Measurements from ENCODE around the gene GIPC3. TPM values are rescaled to one million over a fixed set of nuclear protein-coding genes. Genes with fewer than 3 reads are reported as not detected.

Gene GIPC3
- total RNA-seq, 2 experiments from 2014 or later = 1.1 TPM

- POLR2A ChIA-PET = interaction anchor here (0.6 to 1.2 kb wide), 9 partner anchors 14 to 158 kb away, joined by 3 to 6 read pairs (median 4); partner anchors contain the start of genes MFSD12 and MRPL54
- H3K4me3 ChIP-seq (ENCODE audit: low read length) = peak overlapping the region; percentile 49
- H3K27me3 ChIP-seq (ENCODE audit: control insufficient read depth in 1 of 2, insufficient read depth in 2 of 2, low read length in 2 of 2) = peaks cover 0 to 3% of the 10 kb centered on the region in 2 experiments
- peak; percentile 64 for ATAC-seq (ENCODE audit: poor library complexity)
- Mint-ChIP-seq H3K27me3 (no peaks in the 10 kb centered on the region), H3K4me3 (no peak overlapping the region), H3K4me1 (ENCODE audit: low read depth) (peaks cover 14% of the 10 kb centered on the region), H3K9me3 (no peaks in the 10 kb centered on the region), H3K36me3 (ENCODE audit: low read depth) (no peaks in the 10 kb centered on the region), H3K27ac (no peak overlapping the region)
- CTCF ChIA-PET = no interaction called here
- no peak for TF ChIP-seq CTCF (IDR thresholded peaks at IDR 0.05)
- H3K36me3 ChIP-seq (ENCODE audit: insufficient read depth, low read length) = no peaks in the 10 kb centered on the region
- DNase-seq = peak in 7 of 14 experiments; percentile 13 to 48 (median 36)
- peaks cover 40% of the 10 kb centered on the region for H3K4me1 ChIP-seq (ENCODE audit: insufficient read depth, low read length)
- H3K9me3 ChIP-seq (ENCODE audit: control insufficient read depth in 1 of 2, insufficient read depth in 1 of 2, low read length in 2 of 2) = peaks cover 0 to 23% of the 10 kb centered on the region in 2 experiments
- no peak overlapping the region for H3K27ac ChIP-seq (ENCODE audit: low read depth in 1 of 2, low read length in 2 of 2)
- intact Hi-C loops (cut with DNase I, micrococcal nuclease) = no loop called here
Observed at GRCh38 chr19:3604987-3605343, 19.7 kb downstream of the GIPC3 start.

- H3K27me3 Mint-ChIP-seq = no peaks in the 10 kb centered on the region
- intact Hi-C loops (cut with DNase I, micrococcal nuclease) = no loop called here
- CTCF ChIA-PET = no interaction called here
- Histone ChIP-seq H3K27ac (ENCODE audit: low read depth in 1 of 2, low read length in 2 of 2) (no peak overlapping the region), H3K9me3 (ENCODE audit: control insufficient read depth in 1 of 2, insufficient read depth in 1 of 2, low read length in 2 of 2) (peaks cover 0 to 26% of the 10 kb centered on the region in 2 experiments), H3K4me1 (ENCODE audit: insufficient read depth, low read length) (peaks cover 40% of the 10 kb centered on the region), H3K27me3 (ENCODE audit: control insufficient read depth in 1 of 2, insufficient read depth in 2 of 2, low read length in 2 of 2) (peaks cover 0 to 3% of the 10 kb centered on the region in 2 experiments), H3K36me3 (ENCODE audit: insufficient read depth, low read length) (no peaks in the 10 kb centered on the region), H3K4me3 (ENCODE audit: low read length) (peak overlapping the region; percentile 49)
- ATAC-seq (ENCODE audit: poor library complexity) = peak; percentile 48
- H3K27ac Mint-ChIP-seq = no peak overlapping the region
- peaks cover 2% of the 10 kb centered on the region for H3K36me3 Mint-ChIP-seq (ENCODE audit: low read depth)
- no peak for DNase-seq
- no peak overlapping the region for H3K4me3 Mint-ChIP-seq
- TF ChIP-seq CTCF (IDR thresholded peaks at IDR 0.05) = no peak
- peaks cover 14% of the 10 kb centered on the region for H3K4me1 Mint-ChIP-seq (ENCODE audit: low read depth)
- no peaks in the 10 kb centered on the region for H3K9me3 Mint-ChIP-seq
- POLR2A ChIA-PET = interaction anchor here (0.6 to 1.2 kb wide), 7 partner anchors 17 to 157 kb away, joined by 3 to 6 read pairs (median 5); partner anchors contain the start of genes MFSD12 and MRPL54
Observed at GRCh38 chr19:3605361-3605760, 20.1 kb downstream of the GIPC3 start.

GRCh38 chr19:3605770-3606169, 20.5 kb downstream of the GIPC3 start:
- no peak overlapping the region for H3K27ac ChIP-seq (ENCODE audit: low read depth in 1 of 2, low read length in 2 of 2)
- intact Hi-C loops (cut with DNase I, micrococcal nuclease) = loop anchor here in 1 of 2 experiments (1.0 kb wide), 1 partner anchor 60 kb away; no protein-coding TSS in a partner anchor

More at GRCh38 chr19:3605770-3606169, 20.5 kb downstream of the GIPC3 start:
- DNase-seq (no peak), ATAC-seq (ENCODE audit: poor library complexity) (peak; percentile 7)
- Mint-ChIP-seq H3K4me1 (ENCODE audit: low read depth) (peaks cover 14% of the 10 kb centered on the region), H3K27ac (no peak overlapping the region), H3K27me3 (no peaks in the 10 kb centered on the region), H3K9me3 (no peaks in the 10 kb centered on the region), H3K4me3 (no peak overlapping the region), H3K36me3 (ENCODE audit: low read depth) (peaks cover 6% of the 10 kb centered on the region)
- Histone ChIP-seq H3K27me3 (ENCODE audit: control insufficient read depth in 1 of 2, insufficient read depth in 2 of 2, low read length in 2 of 2) (peaks cover 0 to 3% of the 10 kb centered on the region in 2 experiments), H3K4me3 (ENCODE audit: low read length) (peak overlapping the region; percentile 49), H3K9me3 (ENCODE audit: control insufficient read depth in 1 of 2, insufficient read depth in 1 of 2, low read length in 2 of 2) (peaks cover 0 to 26% of the 10 kb centered on the region in 2 experiments), H3K36me3 (ENCODE audit: insufficient read depth, low read length) (peaks cover 3% of the 10 kb centered on the region), H3K4me1 (ENCODE audit: insufficient read depth, low read length) (peaks cover 40% of the 10 kb centered on the region)
- ChIA-PET POLR2A (interaction anchor here (2.0 kb wide), 1 partner anchor 21 kb away, joined by 9 read pairs; the partner anchor contains the start of gene GIPC3), CTCF (no interaction called here)
- TF ChIP-seq CTCF (IDR thresholded peaks at IDR 0.05) = no peak

Measured in CD4-positive, alpha-beta T cell (primary cell).